Activated T-cell treated with anti-CD3 and anti-CD28 coated beads for 48 hours (primary cell): ENCODE results near the gene FCHO2.
"Not testable (repeated sequence)": the region's sequence is repeated elsewhere in the genome, so short reads cannot be mapped to it uniquely, and the experiment has no call there.

Source experiments
- DNase-seq: peaks from one replicate; pipeline ENCODE4 v3.0.0-alpha.2; 2020; ENCODE audit warnings: low read depth

FCHO2 gene

GRCh38 chr5:72955768-72956323 is at the start of gene FCHO2:
TSS of gene FCHO2 (plus strand) at chr5:72956041. CDS start at chr5:72956097, 56 bp downstream.
- peak; percentile 93 for DNase-seq

- no peak for DNase-seq
Measured at GRCh38 chr5:72906806-72907205, 49.0 kb upstream of the FCHO2 start.

GRCh38 chr5:72908664-72909063 is 47.2 kb upstream of the FCHO2 start:
- no peak for DNase-seq

GRCh38 chr5:72917371-72917776 is 38.5 kb upstream of the FCHO2 start:
- DNase-seq = no peak

- no peak for DNase-seq
Measured at GRCh38 chr5:72920690-72921502, 34.9 kb upstream of the FCHO2 start.

GRCh38 chr5:72921886-72922285 is 34.0 kb upstream of the FCHO2 start:
- DNase-seq = no peak

- no peak for DNase-seq
Measured at GRCh38 chr5:72922422-72922821, 33.4 kb upstream of the FCHO2 start.

- DNase-seq = no peak
Measured at GRCh38 chr5:72925336-72926010, 30.4 kb upstream of the FCHO2 start.

- DNase-seq = not testable (repeated sequence)
Measured at GRCh38 chr5:72932686-72933085, 23.2 kb upstream of the FCHO2 start.

GRCh38 chr5:72934953-72935725 is 20.7 kb upstream of the FCHO2 start:
- not testable (repeated sequence) for DNase-seq

GRCh38 chr5:72936893-72937292 is 18.9 kb upstream of the FCHO2 start:
- DNase-seq = no peak

- DNase-seq = no peak
Measured at GRCh38 chr5:72937517-72938061, 18.3 kb upstream of the FCHO2 start.

GRCh38 chr5:72938206-72938605 is 17.6 kb upstream of the FCHO2 start:
- no peak for DNase-seq

- DNase-seq = no peak
Measured at GRCh38 chr5:72940082-72940481, 15.8 kb upstream of the FCHO2 start.

- no peak for DNase-seq
Measured at GRCh38 chr5:72943307-72943706, 12.5 kb upstream of the FCHO2 start.

- no peak for DNase-seq
Measured at GRCh38 chr5:72947498-72947897, 8.3 kb upstream of the FCHO2 start.

GRCh38 chr5:72949481-72949880 is 6.4 kb upstream of the FCHO2 start:
- DNase-seq = no peak

- no peak for DNase-seq
Measured at GRCh38 chr5:72951671-72952468, 4.0 kb upstream of the FCHO2 start.

GRCh38 chr5:72954389-72954788 is 1.5 kb upstream of the FCHO2 start:
- no peak for DNase-seq

GRCh38 chr5:72955143-72955767 is 586 bp upstream of the FCHO2 start:
- DNase-seq = no peak
